PC-3 (cell line): ENCODE results near the gene PKDCC. TPM values are rescaled to one million over a fixed set of nuclear protein-coding genes. Genes with fewer than 3 reads are reported as not detected.
"Not testable (repeated sequence)": the region's sequence is repeated elsewhere in the genome, so short reads cannot be mapped to it uniquely, and the experiment has no call there.

Experiments
- ATAC-seq: fragments of 200-7000 bp; cut with Tn5 transposase; 2 replicates; pipeline ENCODE4 v1.9.1; 2020; ENCODE audit warnings: mild to moderate bottlenecking, moderate library complexity
- BruUV-seq: library from RNA; stranded (reverse); fragments of 400-500 nt; replicated peaks from 2 replicates; lab custom pipeline; 2021; lab: Mats Ljungman, UMichigan
- CTCF ChIA-PET: fragments of 300-600 bp; sonication (Branson Sonifier 250); formaldehyde crosslinking; loops from one replicate; lab custom pipeline; 2022; ENCODE audit warnings: antibody characterized with exemption; lab: Charles Lee
- POLR2A ChIA-PET: fragments of 300-600 bp; sonication (Branson Sonifier 250); formaldehyde crosslinking; loops from one replicate; lab custom pipeline; 2022; ENCODE audit warnings: antibody characterized with exemption; ENCODE audit not compliant: unreplicated experiment; lab: Charles Lee
- DNase-seq: peaks from one replicate; pipeline ENCODE4 v3.0.0-alpha.2; 2015
- H2AFZ ChIP-seq: fragments of 300-600 bp; sonication (generic); 2 replicates; pipeline ENCODE4 v1.6.0; 2016; ENCODE audit warnings: antibody characterized with exemption, low read length
- H3F3A ChIP-seq: fragments of 300-600 bp; sonication (generic); one replicate; pipeline ENCODE4 v1.6.0; 2017; ENCODE audit warnings: antibody characterized with exemption, low read length, control low read depth, mild to moderate bottlenecking; ENCODE audit not compliant: unreplicated experiment
- H3K27ac ChIP-seq: fragments of 300-600 bp; sonication (generic); 2 replicates; pipeline ENCODE4 v1.5.1; 2016; ENCODE audit warnings: mild to moderate bottlenecking, low read length
- H3K27me3 ChIP-seq: fragments of 300-600 bp; sonication (generic); 2 replicates; pipeline ENCODE4 v1.6.1; 2016; ENCODE audit warnings: low read length, mixed read lengths
- H3K36me3 ChIP-seq: fragments of 300-600 bp; sonication (generic); 2 replicates; pipeline ENCODE4 v1.6.1; 2016; ENCODE audit warnings: low read depth, mixed run types, low read length, mixed read lengths
- H3K4me1 ChIP-seq: fragments of 300-600 bp; sonication (generic); 2 replicates; pipeline ENCODE4 v1.5.1; 2016; ENCODE audit warnings: low read length; ENCODE audit not compliant: insufficient read depth
- H3K4me2 ChIP-seq: fragments of 300-600 bp; sonication (generic); 2 replicates; pipeline ENCODE4 v1.6.0; 2016; ENCODE audit warnings: low read length
- H3K4me3 ChIP-seq: fragments of 300-600 bp; sonication (generic); 2 replicates; pipeline ENCODE4 v1.5.1; 2016; ENCODE audit warnings: mild to moderate bottlenecking, low read length, mixed read lengths
- H3K79me2 ChIP-seq: fragments of 300-600 bp; sonication (generic); 2 replicates; pipeline ENCODE4 v1.6.1; 2017; ENCODE audit warnings: low read length, mixed read lengths
- H3K9ac ChIP-seq: fragments of 300-600 bp; sonication (generic); 2 replicates; pipeline ENCODE4 v1.6.0; 2016; ENCODE audit warnings: mild to moderate bottlenecking, low read length
- H3K9me2 ChIP-seq: fragments of 300-600 bp; sonication (generic); replicated peaks from 2 replicates; pipeline ENCODE4 v1.6.1; 2016; ENCODE audit warnings: mixed run types, low read length, mixed read lengths
- H3K9me3 ChIP-seq: fragments of 300-600 bp; sonication (generic); 2 replicates; pipeline ENCODE4 v1.6.1; 2016; ENCODE audit warnings: low read length, mixed read lengths
- H4K20me1 ChIP-seq: fragments of 300-600 bp; sonication (generic); 2 replicates; pipeline ENCODE4 v1.6.1; 2016; ENCODE audit warnings: low read length, mixed read lengths
- EZH2 ChIP-seq: fragments of 300-600 bp; sonication (generic); IDR thresholded peaks from one replicate; pipeline ENCODE4 v1.6.1; 2017; ENCODE audit warnings: antibody characterized with exemption, mild to moderate bottlenecking, low read length; ENCODE audit not compliant: unreplicated experiment
- EZH2phosphoT487 ChIP-seq: fragments of 300-600 bp; sonication (generic); IDR thresholded peaks from 2 replicates; pipeline ENCODE4 v1.6.1; 2018; ENCODE audit warnings: mild to moderate bottlenecking, antibody characterized with exemption, low read length, borderline replicate concordance
- intact Hi-C: fragments of 100-400 bp; cut with micrococcal nuclease; formaldehyde crosslinking; loops from 2 replicates; pipeline ENCODE4 v1.9.0; 2023
- total RNA-seq: library from RNA; depleted of rRNA; stranded (reverse); fragments of >200 nt; gene quantifications from 2 replicates; pipeline ENCODE4 v1.2.3, GENCODE V29; 2014
- TF ChIP-seq, protein P1 (sequence below): fragments of 300-600 bp; sonication (generic); conservative IDR thresholded peaks from 2 replicates; pipeline ENCODE4 v1.5.1; 2017; ENCODE audit warnings: antibody characterized with exemption, low read depth, mild to moderate bottlenecking, low read length

Gene PKDCC
- total RNA-seq, 1 experiment from 2014 or later = 2.1 TPM

- 0 out of 2 replicates have a peak, but pooled peaks cover 3% of the 10 kb centered on the region for H3K27me3 ChIP-seq
- intact Hi-C loops = no loop called here
- no peaks in the 10 kb centered on the region for H3K4me1 ChIP-seq
- DNase-seq = no peak
- no peak overlapping the region for H3K27ac ChIP-seq
- H3K9ac ChIP-seq = no peak overlapping the region
- no peak overlapping the region for H3K4me2 ChIP-seq
- H4K20me1 ChIP-seq = no peaks in the 10 kb centered on the region
- ChIA-PET POLR2A (no interaction called here), CTCF (no interaction called here)
- no TSS peak for BruUV-seq
- H3K9me2 ChIP-seq = no peaks in the 10 kb centered on the region
- TF ChIP-seq, protein P1, sequence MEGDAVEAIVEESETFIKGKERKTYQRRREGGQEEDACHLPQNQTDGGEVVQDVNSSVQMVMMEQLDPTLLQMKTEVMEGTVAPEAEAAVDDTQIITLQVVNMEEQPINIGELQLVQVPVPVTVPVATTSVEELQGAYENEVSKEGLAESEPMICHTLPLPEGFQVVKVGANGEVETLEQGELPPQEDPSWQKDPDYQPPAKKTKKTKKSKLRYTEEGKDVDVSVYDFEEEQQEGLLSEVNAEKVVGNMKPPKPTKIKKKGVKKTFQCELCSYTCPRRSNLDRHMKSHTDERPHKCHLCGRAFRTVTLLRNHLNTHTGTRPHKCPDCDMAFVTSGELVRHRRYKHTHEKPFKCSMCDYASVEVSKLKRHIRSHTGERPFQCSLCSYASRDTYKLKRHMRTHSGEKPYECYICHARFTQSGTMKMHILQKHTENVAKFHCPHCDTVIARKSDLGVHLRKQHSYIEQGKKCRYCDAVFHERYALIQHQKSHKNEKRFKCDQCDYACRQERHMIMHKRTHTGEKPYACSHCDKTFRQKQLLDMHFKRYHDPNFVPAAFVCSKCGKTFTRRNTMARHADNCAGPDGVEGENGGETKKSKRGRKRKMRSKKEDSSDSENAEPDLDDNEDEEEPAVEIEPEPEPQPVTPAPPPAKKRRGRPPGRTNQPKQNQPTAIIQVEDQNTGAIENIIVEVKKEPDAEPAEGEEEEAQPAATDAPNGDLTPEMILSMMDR = no peak
- TF ChIP-seq EZH2phosphoT487 = no peak
- no peak overlapping the region for H2AFZ ChIP-seq
- no peaks in the 10 kb centered on the region for H3F3A ChIP-seq
- no peak overlapping the region for H3K4me3 ChIP-seq
- no peaks in the 10 kb centered on the region for H3K36me3 ChIP-seq
- no peaks in the 10 kb centered on the region for H3K79me2 ChIP-seq
- no peak for ATAC-seq
- no peaks in the 10 kb centered on the region for H3K9me3 ChIP-seq
Measured at GRCh38 chr2:42063431-42064171, 15.8 kb downstream of the PKDCC start.

DNA sequence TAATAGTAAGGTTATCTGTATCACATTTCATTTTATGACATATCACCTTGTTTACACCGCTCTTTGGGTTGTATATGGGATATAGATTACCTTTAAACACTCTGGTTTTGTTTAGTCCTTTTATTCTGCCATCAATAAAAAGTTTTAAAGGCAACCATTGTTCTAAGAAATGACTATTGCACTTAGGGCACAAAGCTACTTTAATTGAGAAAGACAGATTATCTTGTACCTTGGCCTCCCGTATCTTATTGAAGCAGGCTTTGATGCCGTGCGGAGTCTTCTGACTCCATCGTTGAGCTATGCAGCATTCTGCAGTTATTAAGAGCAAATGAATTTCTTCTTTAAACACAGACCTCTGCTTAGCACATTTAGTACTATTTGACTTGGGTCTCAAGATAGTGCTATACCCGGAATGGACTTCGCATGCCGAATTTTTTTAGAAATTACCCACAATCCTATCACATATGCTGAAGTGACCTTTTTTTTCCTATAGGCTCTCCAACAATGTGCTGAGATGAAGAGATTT lies 16.7 kb downstream of the PKDCC start:
- Histone ChIP-seq H3K79me2 (no peaks in the 10 kb centered on the region), H3K27me3 (peaks cover 12% of the 10 kb centered on the region), H3K9me2 (no peaks in the 10 kb centered on the region), H3K4me2 (no peak overlapping the region), H3K4me3 (no peak overlapping the region), H3K9ac (no peak overlapping the region), H3K36me3 (no peaks in the 10 kb centered on the region), H2AFZ (no peak overlapping the region), H3K9me3 (no peaks in the 10 kb centered on the region), H3K4me1 (no peaks in the 10 kb centered on the region), H3F3A (no peaks in the 10 kb centered on the region), H3K27ac (no peak overlapping the region), H4K20me1 (no peaks in the 10 kb centered on the region)
- ATAC-seq (no peak), DNase-seq (no peak)
- CTCF ChIA-PET = no interaction called here
- POLR2A ChIA-PET = no interaction called here
- TF ChIP-seq EZH2phosphoT487 = no peak
- TF ChIP-seq, protein P1 = no peak
- TF ChIP-seq EZH2 = no peak
- BruUV-seq = no TSS peak
- intact Hi-C loops = no loop called here

GRCh38 chr2:42065753-42066152 lies 17.9 kb downstream of the PKDCC start:
- peaks cover 19% of the 10 kb centered on the region for H3K27me3 ChIP-seq
- CTCF ChIA-PET, H3F3A ChIP-seq, H3K9me3 ChIP-seq, H2AFZ ChIP-seq, BruUV-seq, H3K79me2 ChIP-seq, H3K4me2 ChIP-seq, H3K9ac ChIP-seq, H3K27ac ChIP-seq, H3K9me2 ChIP-seq, H4K20me1 ChIP-seq, H3K4me3 ChIP-seq, POLR2A ChIA-PET, ATAC-seq, H3K36me3 ChIP-seq, H3K4me1 ChIP-seq, DNase-seq, intact Hi-C loops: not testable (repeated sequence)

DNA sequence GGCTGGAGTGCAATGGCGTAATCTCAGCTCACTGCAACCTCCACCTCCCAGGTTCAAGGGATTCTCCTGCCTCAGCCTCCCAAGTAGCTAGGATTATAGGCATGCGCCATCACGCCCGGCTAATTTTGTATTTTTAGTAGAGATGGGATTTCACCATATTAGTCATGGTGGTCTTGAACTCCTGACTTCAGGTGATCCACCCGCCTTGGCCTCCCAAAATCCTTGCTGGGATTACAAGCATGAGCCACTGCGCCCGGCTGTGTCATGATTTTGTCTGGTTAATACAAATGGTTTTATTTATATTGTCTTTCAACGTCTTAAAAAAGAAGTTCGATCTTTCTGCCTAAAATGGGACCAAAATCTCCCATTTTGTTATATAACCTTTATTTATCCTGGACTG lies 19.2 kb downstream of the PKDCC start:
- POLR2A ChIA-PET, DNase-seq, H3K9me2 ChIP-seq, H3K27ac ChIP-seq, H2AFZ ChIP-seq, ATAC-seq, H4K20me1 ChIP-seq, H3K4me3 ChIP-seq, H3K4me2 ChIP-seq, H3K9me3 ChIP-seq, H3K79me2 ChIP-seq, CTCF ChIA-PET, intact Hi-C loops, H3K4me1 ChIP-seq, H3K36me3 ChIP-seq, H3K9ac ChIP-seq, H3F3A ChIP-seq, BruUV-seq: not testable (repeated sequence)
- H3K27me3 ChIP-seq = peaks cover 19% of the 10 kb centered on the region
